GM12875 (cell line): ENCODE data around the gene ACKR2.

Source experiments
- H3K4me3 ChIP-seq: one replicate; pipeline ENCODE4 v1.5.1; 2011; ENCODE audit warnings: low read depth, low read length, control low read depth
- TF ChIP-seq, protein P1 (sequence below): IDR thresholded peaks from 2 replicates; pipeline ENCODE4 v1.5.1; 2011; ENCODE audit warnings: low read depth, mild to moderate bottlenecking, control low read depth, inconsistent platforms, low read length, moderate library complexity, borderline replicate concordance; ENCODE audit not compliant: insufficient read depth

ACKR2 gene

DNA sequence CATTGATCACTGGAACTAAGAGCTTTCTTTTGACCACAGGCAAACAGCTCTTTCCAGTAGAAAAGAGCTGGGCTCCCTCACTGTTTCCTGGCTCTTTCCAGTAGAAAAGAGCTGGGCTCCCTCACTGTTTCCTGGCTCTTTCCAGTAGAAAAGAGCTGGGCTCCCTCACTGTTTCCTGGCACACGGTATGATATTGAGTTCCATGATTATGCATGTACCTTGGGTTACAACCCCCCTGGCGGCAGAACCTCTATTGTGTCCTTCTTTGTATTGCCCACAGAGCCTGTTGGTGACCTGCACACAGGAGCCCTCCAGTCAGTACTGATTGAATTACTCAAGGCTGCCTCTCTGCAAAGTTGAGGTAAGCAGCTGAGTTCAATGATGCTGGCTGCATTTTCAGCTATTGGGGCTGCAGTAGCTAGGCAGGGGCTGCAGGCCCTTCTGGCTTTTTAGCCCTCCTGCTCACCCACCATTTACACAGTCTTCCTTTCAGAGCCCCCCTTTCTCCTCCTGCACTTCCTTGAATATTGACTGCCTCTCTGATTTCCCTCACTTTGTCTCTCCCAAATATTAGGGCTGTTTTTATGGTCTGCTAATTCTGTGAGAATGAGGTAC is 10.2 kb downstream of the ACKR2 start:
- no peak overlapping the region for H3K4me3 ChIP-seq
- TF ChIP-seq, protein P1, sequence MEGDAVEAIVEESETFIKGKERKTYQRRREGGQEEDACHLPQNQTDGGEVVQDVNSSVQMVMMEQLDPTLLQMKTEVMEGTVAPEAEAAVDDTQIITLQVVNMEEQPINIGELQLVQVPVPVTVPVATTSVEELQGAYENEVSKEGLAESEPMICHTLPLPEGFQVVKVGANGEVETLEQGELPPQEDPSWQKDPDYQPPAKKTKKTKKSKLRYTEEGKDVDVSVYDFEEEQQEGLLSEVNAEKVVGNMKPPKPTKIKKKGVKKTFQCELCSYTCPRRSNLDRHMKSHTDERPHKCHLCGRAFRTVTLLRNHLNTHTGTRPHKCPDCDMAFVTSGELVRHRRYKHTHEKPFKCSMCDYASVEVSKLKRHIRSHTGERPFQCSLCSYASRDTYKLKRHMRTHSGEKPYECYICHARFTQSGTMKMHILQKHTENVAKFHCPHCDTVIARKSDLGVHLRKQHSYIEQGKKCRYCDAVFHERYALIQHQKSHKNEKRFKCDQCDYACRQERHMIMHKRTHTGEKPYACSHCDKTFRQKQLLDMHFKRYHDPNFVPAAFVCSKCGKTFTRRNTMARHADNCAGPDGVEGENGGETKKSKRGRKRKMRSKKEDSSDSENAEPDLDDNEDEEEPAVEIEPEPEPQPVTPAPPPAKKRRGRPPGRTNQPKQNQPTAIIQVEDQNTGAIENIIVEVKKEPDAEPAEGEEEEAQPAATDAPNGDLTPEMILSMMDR, result no peak

- H3K4me3 ChIP-seq, result no peak overlapping the region
- TF ChIP-seq, protein P1, result no peak
These were observed 11.5 kb downstream of the ACKR2 start for GRCh38 chr3:42820746-42821051.

- TF ChIP-seq, protein P1, result no peak
- H3K4me3 ChIP-seq, result no peak overlapping the region
These were observed 13.6 kb downstream of the ACKR2 start for GRCh38 chr3:42822828-42823227.

- H3K4me3 ChIP-seq, result no peak overlapping the region
- TF ChIP-seq, protein P1, result no peak
These were observed 14.1 kb downstream of the ACKR2 start for GRCh38 chr3:42823351-42823750.

GRCh38 chr3:42826141-42826540 is 16.9 kb downstream of the ACKR2 start:
- H3K4me3 ChIP-seq, result no peak overlapping the region

DNA sequence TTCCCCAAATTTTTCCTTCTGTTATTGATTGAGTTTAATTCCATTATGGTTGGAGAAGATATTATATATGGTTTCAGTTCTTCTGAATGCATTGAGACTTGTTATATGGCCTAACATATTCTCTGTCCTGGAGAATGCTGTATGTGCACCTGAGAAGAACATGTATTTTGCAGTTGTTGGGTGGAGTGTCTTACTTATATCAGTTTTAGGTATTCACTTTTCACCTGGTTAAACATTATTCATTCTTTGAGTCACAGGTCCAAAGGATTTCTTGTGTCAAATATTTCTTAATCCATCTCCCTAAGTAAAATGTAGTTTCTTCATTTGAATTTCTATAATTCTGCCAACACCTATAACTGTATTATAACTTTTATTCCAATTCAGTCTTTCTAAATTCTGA is 17.8 kb downstream of the ACKR2 start:
- TF ChIP-seq, protein P1, result no peak
- no peak overlapping the region for H3K4me3 ChIP-seq

More at GRCh38 chr3:42826141-42826540, 16.9 kb downstream of the ACKR2 start:
- TF ChIP-seq, protein P1, result no peak

- TF ChIP-seq, protein P1, result no peak
- H3K4me3 ChIP-seq, result no peak overlapping the region
These were observed 18.4 kb downstream of the ACKR2 start for GRCh38 chr3:42827654-42828053.
